ENCODE measurements around the gene MTOR.

MTOR gene

DNA sequence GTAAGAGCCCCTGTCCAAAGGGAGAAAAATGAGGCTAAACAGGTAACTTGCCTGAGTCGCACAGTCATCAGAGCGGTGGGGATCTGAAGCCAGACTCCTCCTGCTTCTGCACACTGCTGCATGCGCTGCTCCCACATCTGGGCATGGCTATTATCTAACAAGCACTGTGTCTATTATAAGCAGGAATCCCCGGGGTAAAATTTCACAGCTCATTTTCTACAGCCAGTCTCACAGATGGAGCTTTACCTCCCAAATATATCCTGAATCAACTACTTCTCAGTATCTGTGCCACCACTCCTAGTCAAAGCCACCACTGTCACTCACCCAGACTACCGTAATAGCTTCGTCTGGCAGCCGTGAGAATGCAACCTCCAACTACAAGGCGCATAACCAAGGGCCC is 9.8 kb downstream of the MTOR start:
- TF ChIP-seq GATA2 (IDR thresholded peaks at IDR 0.05; ENCODE audit: low read depth, low read length) (no peak), GATA3 (IDR thresholded peaks at IDR 0.05; ENCODE audit: low read depth, low read length) (no peak)

DNA sequence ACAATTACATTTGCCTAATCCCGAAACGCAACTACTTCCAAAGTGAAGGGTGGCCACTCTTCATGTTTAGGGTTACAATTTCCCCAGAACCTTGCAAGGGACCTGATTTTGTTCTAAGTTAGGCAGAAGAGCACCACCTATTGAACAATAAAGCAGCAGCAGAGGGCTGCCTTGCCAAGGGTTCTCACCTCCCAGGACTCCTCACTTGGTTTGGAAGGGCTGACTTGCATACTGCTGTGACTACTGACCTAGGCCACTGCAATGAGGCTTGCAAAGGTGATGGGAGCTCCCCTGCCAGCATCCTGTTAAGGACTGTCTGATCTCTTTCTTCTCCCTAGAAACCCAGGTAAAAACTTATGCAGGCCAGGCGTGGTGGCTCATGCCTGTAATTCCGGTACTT is 14.2 kb downstream of the MTOR start:
- TF ChIP-seq GATA2 (IDR thresholded peaks at IDR 0.05; ENCODE audit: low read depth, low read length) (no peak), GATA3 (IDR thresholded peaks at IDR 0.05; ENCODE audit: low read depth, low read length) (no peak)

DNA sequence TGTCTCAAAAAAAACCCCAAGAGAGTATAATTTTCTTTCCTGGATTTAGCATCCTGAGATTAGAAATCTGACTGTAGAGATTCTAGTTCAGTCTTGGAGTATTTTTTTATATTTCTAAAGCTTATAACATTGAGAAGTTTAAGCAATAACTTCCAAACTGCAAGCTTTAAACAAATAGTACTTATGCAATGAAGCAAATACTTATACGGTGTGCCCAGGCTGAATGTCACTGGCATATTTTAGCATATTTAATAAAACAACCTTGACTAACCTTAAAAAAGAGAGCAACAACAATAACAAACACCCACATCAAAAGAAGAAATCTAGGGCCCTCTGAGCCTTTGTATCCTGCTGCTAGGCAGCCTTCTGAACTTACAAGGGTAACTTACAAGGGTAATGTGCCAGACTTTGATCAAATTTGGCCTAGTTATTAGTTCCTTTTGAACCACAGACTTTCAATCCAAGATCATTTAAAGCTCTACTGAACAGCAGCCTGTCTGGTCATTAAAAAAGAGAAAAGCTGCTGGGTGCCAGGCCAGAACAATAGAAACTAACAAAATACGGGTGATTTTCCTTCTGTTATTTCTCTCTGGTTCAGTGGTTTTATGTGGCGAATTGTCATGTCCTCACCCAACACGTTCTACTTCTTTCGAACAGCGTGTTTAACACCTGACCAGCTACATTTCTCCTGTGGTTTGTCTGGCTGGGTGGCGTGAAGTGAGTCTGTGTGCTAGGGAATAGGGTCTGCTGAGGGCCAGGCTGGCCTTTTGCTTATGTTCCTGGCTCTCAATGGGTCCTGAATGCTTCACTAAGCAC is 16.2 kb downstream of the MTOR start:
- TF ChIP-seq GATA3 (IDR thresholded peaks at IDR 0.05; ENCODE audit: low read depth, low read length) (no peak), GATA2 (IDR thresholded peaks at IDR 0.05; ENCODE audit: low read depth, low read length) (no peak)

DNA sequence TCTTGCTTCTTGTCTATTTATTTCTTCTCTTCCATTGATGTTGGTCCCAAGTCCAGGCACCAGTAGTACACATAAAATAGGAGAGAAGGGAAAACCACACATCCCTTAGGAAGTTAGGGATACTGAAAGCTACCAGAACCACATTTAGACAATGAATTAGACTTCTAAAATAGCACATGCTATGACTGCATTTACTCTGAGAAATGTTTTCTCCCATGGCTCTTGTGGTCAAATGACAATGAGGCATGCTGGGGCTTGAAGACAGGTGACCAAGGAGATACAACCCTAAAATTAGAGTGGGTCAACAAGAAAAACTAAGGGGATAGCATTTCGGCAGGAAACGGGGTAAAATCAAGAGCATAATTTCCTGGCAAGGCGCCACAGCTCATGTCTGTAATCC is 17.1 kb downstream of the MTOR start:
- TF ChIP-seq GATA2 (IDR thresholded peaks at IDR 0.05; ENCODE audit: low read depth, low read length): no peak
- TF ChIP-seq GATA3 (IDR thresholded peaks at IDR 0.05; ENCODE audit: low read depth, low read length): no peak

DNA sequence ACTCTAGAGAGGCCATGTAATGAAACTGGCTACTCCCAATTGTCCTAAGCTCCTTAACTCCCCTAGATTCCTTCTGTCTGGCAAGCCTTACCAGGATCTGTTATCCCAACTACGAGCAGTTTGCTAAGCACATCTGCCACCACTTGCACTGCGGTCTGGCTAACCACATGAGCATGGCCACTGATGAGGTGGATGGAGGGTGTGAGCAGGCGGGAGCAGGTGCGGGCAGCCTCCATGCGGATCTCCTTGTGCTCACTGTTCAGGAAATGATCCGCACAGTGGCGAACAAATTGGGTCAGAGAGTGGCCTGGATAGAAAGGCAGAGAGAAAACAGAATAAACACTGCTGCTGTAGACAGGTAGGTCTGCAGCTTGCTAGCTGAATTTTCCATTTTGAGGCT is 24.0 kb downstream of the MTOR start:
- no peak for TF ChIP-seq GATA3 (IDR thresholded peaks at IDR 0.05; ENCODE audit: low read depth, low read length)
- TF ChIP-seq GATA2 (IDR thresholded peaks at IDR 0.05; ENCODE audit: low read depth, low read length): no peak

DNA sequence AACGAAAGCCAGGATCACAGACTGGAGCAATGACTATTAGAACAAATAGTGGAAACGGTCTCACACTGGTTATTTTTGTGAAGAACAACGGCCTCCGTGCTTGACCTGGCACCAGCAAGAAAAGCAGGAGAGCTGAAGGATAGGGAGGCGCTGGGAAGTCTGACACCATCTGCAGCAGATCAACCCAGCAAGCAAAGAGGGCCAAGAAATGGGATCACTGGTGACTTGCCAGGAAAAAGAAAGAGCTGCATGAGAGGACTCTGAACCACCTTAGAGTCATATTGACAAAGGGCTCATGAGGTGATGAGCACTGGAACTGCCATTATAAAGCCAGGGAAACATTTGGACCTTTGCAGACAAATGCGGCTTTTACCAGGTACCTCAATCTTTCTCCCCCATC is 25.0 kb downstream of the MTOR start:
- TF ChIP-seq GATA3 (IDR thresholded peaks at IDR 0.05; ENCODE audit: low read depth, low read length) (no peak), GATA2 (IDR thresholded peaks at IDR 0.05; ENCODE audit: low read depth, low read length) (no peak)

DNA sequence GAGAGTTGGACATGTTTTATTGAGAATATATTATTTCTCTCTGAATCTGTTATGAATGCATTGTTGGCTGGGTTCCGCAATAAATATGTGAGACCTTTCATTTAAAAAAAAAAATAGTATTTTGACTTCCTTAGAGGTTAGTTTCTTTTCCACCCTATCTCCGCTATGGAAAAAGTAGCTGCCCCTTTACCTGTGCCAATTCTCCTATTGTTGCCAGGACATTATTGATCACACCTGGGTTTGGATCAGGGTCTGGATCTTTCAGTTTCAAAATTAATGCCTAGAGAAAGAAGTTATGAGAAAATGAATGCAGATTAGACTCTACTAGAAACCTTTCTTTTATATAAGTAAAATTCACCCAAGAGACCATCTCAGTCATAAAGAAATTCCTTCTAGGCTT is 29.1 kb downstream of the MTOR start:
- TF ChIP-seq GATA2 (IDR thresholded peaks at IDR 0.05; ENCODE audit: low read depth, low read length) (no peak), GATA3 (IDR thresholded peaks at IDR 0.05; ENCODE audit: low read depth, low read length) (no peak)

DNA sequence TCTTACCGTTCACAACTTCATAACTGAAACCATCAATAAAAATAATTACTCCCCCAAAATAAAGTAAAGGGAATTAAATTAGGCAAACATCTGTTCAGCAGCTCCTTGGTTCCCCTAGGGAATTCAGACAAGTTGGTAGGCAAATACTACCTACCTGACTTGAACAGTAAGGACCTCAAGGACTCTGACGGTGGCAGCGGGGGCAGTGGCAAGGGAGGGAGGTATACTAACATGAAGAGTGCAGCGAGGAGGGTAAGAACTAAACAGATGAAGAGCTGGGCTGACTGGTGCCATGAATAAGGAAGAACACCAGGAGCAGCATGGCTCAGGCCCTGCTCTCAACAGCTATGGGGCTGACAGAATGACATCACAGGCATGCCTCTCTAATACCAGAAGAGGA is 33.1 kb downstream of the MTOR start:
- TF ChIP-seq GATA3 (IDR thresholded peaks at IDR 0.05; ENCODE audit: low read depth, low read length) (no peak), GATA2 (IDR thresholded peaks at IDR 0.05; ENCODE audit: low read depth, low read length) (no peak)

DNA sequence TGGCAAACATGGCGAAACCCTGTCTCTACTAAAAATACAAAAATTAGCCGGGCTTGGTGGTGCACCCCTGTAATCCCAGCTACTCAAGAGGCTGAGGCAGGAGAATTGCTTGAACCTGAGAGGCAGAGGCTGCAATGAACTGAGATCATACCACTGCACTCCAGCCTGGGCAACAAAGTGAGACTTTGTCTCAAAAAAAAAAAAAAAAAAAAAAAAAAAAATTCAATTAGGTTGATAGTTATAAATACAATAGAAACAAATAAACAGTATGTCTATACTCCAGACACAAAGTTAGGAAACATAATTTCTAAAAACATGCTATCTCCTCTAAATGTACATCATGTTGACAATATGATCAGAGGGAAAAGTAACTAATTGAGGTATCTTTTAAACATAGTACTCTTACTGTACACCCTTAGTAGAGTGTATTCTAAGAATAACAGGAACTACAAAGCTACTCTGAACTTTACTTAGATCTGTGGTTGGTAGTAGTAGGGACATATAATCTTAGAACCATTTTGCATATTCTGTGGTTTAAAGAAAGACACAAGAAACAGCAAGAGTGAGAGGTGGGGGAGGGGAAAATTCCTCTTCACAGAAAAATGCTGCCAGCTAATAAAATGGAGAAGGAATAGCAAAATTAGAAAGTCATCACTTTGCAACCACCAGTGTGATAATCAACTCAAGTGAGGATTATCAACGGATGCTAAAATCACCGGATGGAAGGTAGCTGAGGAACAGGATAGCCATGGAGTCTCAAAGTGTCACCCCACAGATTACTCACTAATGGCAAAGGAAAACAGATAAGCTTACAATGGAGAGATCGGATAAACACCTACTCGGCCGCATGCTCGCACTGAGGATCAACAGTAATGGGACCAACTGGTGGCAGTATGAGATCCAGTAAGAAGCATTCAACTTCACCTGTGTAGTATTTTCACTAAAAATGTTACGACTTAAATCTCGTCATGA is 35.0 kb downstream of the MTOR start:
- TF ChIP-seq GATA2 (IDR thresholded peaks at IDR 0.05; ENCODE audit: low read depth, low read length) (no peak), GATA3 (IDR thresholded peaks at IDR 0.05; ENCODE audit: low read depth, low read length) (no peak)

DNA sequence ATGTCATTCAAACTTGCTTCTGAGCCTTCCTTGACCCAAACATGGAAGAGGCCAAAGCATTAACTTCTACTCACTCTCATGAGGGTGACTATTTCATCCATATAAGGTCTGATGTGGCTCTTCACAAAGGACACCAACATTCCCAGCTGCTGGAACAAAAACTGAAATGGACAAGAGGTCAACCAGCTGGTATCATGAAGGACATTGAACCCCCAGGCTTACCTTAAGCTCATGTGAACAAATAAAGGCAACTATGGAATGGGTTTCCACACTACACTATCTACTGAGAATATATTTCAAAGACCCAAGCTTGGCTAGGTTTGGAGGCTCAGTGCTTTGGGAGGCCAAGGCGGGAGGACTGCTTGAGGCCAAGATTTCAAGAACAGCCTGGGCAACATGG is 46.3 kb downstream of the MTOR start:
- no peak for TF ChIP-seq GATA2 (IDR thresholded peaks at IDR 0.05; ENCODE audit: low read depth, low read length)
- TF ChIP-seq GATA3 (IDR thresholded peaks at IDR 0.05; ENCODE audit: low read depth, low read length): no peak

DNA sequence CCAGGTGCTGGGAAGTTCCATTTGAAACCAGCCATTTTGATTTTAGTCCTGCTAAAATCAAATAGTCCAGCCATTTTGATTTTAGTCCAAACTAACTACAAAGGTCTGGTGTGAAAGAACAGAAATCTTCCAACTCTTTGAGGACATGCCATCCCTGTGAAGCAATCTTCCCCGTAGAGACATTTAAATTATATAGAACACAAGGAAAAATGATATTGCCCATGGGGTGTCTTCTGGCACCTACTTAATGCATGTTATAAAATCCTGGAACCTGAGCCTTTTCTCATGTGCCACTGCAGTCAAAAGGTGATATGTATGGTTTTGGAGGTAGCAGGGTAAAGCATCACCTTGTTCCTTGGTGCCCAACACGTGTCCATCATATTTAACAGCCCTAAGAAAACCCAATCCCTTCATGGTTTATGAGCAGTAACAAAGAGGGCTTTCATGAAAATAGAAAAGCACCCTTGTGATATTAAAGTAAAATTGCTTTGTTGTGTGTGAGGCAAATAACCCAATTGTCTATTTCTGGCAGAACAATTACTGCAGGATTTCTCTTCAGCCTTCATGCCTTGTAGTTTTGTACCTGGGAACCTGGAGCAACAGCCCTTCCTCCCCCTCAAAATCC is 46.9 kb downstream of the MTOR start:
- TF ChIP-seq GATA3 (IDR thresholded peaks at IDR 0.05; ENCODE audit: low read depth, low read length): no peak
- no peak for TF ChIP-seq GATA2 (IDR thresholded peaks at IDR 0.05; ENCODE audit: low read depth, low read length)

DNA sequence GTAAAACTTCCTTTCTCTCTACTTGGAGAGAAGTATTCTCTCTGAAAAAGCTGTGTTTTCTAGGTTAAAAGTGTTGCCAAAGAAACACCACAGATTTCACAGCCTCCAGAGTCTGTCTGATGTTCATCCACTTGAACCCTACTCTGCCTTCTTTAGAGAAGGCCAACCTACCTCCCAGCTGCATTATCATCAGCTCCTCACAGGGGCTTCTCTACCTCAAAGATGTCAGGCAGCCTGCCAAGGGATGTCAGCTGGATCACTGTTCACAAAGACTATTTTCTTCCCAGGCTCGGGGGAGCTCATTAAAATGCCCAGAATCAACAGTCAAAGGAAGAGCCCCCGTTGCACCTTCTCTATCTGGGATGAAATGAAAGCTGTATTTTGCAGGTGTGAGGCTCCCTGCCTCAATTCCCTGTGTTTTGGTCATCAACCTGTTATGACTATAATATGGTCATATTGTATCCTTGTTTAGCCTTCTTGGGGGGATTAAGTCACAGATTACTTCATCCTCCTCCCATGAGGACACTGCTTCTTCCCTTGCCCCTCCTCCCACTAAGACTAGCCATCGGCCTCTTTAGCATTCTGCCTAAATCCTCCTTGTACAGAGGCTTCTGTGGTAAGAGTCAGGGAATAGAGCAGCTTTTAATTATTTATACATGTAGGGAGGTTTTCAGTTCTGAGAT is 47.5 kb downstream of the MTOR start:
- TF ChIP-seq GATA2 (IDR thresholded peaks at IDR 0.05; ENCODE audit: low read depth, low read length) (no peak), GATA3 (IDR thresholded peaks at IDR 0.05; ENCODE audit: low read depth, low read length) (no peak)

DNA sequence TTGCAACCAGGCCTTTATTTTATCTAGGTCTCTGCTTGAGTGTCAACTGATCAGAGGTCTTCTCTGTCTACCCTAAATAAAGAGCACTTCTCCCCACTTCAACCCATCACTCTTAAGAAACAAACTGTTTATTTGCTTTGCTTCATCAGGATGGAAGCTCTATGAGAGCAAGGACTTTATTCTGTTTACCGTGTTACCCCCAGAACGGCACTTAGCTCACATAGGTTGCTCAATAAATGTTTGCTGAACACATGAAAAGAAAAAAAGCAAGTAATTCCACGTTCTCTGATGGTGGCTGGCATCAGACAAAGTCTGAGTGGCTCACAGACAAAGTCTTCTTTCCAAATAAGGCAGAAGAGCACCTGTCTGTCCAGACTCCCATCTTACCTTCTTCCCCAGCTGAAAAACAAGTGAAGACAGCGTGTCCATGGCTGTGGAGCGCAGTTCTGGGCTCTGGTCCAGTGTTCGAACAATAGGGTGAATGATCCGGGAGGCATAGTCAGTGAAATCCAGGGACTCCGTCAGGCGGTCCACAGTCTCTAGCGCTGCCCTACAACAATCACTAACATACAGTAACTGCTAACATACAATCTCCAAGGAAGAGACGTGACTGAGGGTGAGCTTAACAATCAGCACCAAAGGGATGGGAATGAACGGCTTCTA is 50.3 kb downstream of the MTOR start:
- TF ChIP-seq GATA3 (IDR thresholded peaks at IDR 0.05; ENCODE audit: low read depth, low read length): no peak
- TF ChIP-seq GATA2 (IDR thresholded peaks at IDR 0.05; ENCODE audit: low read depth, low read length): no peak
